ENCODE data around the gene MCF2L2. TPM values are rescaled to one million over a fixed set of nuclear protein-coding genes. Genes with fewer than 3 reads are reported as not detected.

MCF2L2 gene
- total and polyA plus RNA-seq, 7 experiments from 2014 or later, result 0.15 to 4.3 (median 0.47) TPM; not detected in 1

GRCh38 chr3:183189641-183190040 lies 238.8 kb downstream of the MCF2L2 start:
- ChIA-PET POLR2A (no interaction called here), CTCF (no interaction called here)
- H3K27me3 ChIP-seq (ENCODE audit: control insufficient read depth in 2 of 2, insufficient read depth in 2 of 2, low read length in 2 of 2), result no peaks in the 10 kb centered on the region
- H3K4me1 ChIP-seq (ENCODE audit: control insufficient read depth in 2 of 2, insufficient read depth in 2 of 2, low read length in 2 of 2), result no peaks in the 10 kb centered on the region
- no peak overlapping the region for H3K4me3 Mint-ChIP-seq
- peaks cover 0 to 4% (median 0%) of the 10 kb centered on the region in 5 donors for H3K36me3 Mint-ChIP-seq
- no peak for ATAC-seq
- H3K4me1 Mint-ChIP-seq, result peaks cover 0 to 16% (median 0%) of the 10 kb centered on the region in 7 donors
- no peaks in the 10 kb centered on the region for H3K36me3 ChIP-seq (ENCODE audit: control insufficient read depth in 2 of 3, insufficient read depth in 3 of 3, low read length in 3 of 3)
- H3K9me3 ChIP-seq (ENCODE audit: control insufficient read depth in 2 of 3, low read length in 3 of 3), result no peaks in the 10 kb centered on the region
- H3K27me3 Mint-ChIP-seq, result no peaks in the 10 kb centered on the region
- H3K4me3 ChIP-seq (ENCODE audit: low read length), result no peak overlapping the region
- H3K27ac Mint-ChIP-seq, result no peak overlapping the region
- H3K27ac ChIP-seq (ENCODE audit: low read depth, low read length), result no peak overlapping the region
- intact Hi-C loops (cut with micrococcal nuclease), result loop anchor here in 1 of 2 donors (1.0 kb wide), 2 partner anchors 67 to 475 kb away; no protein-coding TSS in a partner anchor
- DNase-seq, result no peak
- no peaks in the 10 kb centered on the region for H3K9me3 Mint-ChIP-seq

DNA sequence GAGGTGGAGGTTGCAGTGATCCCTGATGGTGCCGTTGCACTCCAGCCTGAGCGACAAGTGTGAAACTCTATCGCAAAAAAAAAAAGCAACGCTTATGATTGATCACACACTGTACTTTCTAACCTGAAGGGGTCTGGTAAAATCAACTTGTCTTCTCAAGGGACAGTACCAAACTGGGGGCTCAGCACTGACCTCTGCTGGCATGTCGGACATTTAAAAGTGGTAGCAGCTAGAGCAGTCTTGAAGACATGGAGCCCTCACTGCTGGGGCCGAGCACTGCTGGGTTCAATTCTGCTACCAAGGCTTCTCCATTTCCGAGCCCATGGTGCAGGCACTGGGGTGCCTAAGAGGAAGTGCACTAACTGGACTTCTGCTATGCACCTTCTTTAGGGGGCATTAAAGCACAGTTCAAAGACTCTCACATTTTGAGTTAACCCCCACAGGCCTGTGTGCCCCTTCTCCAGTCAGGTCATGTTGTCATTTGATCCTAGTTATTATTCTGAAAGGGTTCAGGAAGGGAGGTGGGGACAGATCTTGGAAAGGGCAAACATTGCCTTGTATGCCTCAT lies 239.4 kb downstream of the MCF2L2 start:
- peaks cover 0 to 16% (median 0%) of the 10 kb centered on the region in 7 donors for H3K4me1 Mint-ChIP-seq
- no peak overlapping the region for H3K27ac ChIP-seq (ENCODE audit: low read depth, low read length)
- no peaks in the 10 kb centered on the region for H3K27me3 Mint-ChIP-seq
- ATAC-seq (peak; percentile 50), DNase-seq (peak in 1 of 9 donors; percentile 17)
- H3K36me3 ChIP-seq (ENCODE audit: control insufficient read depth in 2 of 3, insufficient read depth in 3 of 3, low read length in 3 of 3), result no peaks in the 10 kb centered on the region
- no peaks in the 10 kb centered on the region for H3K4me1 ChIP-seq (ENCODE audit: control insufficient read depth in 2 of 2, insufficient read depth in 2 of 2, low read length in 2 of 2)
- H3K27ac Mint-ChIP-seq, result no peak overlapping the region
- H3K27me3 ChIP-seq (ENCODE audit: control insufficient read depth in 2 of 2, insufficient read depth in 2 of 2, low read length in 2 of 2), result no peaks in the 10 kb centered on the region
- peaks cover 0 to under 1% (median 0%) of the 10 kb centered on the region in 5 donors for H3K36me3 Mint-ChIP-seq
- no peaks in the 10 kb centered on the region for H3K9me3 Mint-ChIP-seq
- H3K4me3 Mint-ChIP-seq, result no peak overlapping the region
- H3K9me3 ChIP-seq (ENCODE audit: control insufficient read depth in 2 of 3, low read length in 3 of 3), result no peaks in the 10 kb centered on the region
- intact Hi-C loops (cut with micrococcal nuclease), result loop anchor here in 1 of 2 donors (1.0 kb wide), 2 partner anchors 67 to 475 kb away; no protein-coding TSS in a partner anchor
- no peak overlapping the region for H3K4me3 ChIP-seq (ENCODE audit: low read length)
- ChIA-PET POLR2A (no interaction called here), CTCF (interaction anchor here (0.7 kb wide), 1 partner anchor 193 kb away, joined by 5 read pairs; no protein-coding TSS in a partner anchor)

DNA sequence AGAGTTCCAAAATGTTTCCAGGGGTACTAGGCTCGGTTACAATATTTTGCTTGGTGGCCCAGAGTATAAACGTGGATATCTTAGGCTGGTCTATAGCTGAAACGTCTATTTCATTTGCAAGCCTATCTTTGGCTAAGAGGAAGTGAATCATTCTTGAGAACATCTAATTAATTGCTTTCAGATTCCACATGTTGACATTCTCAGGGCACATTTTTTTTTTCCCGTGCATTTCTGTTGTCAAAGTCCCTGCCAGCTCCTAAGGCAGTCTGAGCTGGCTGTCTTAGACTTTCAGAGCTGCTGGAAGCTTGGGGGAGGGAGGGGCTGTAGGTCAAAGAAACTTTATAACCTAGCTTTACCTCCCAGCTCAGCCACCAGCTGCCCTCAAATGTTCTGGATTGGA lies 242.7 kb downstream of the MCF2L2 start:
- DNase-seq, result no peak
- Mint-ChIP-seq H3K9me3 (no peaks in the 10 kb centered on the region), H3K4me1 (peaks cover 0 to 8% (median 0%) of the 10 kb centered on the region in 7 donors), H3K27me3 (peaks cover 0 to 4% (median under 1%) of the 10 kb centered on the region in 5 donors), H3K27ac (no peak overlapping the region), H3K36me3 (no peaks in the 10 kb centered on the region), H3K4me3 (no peak overlapping the region)
- no peaks in the 10 kb centered on the region for H3K36me3 ChIP-seq (ENCODE audit: control insufficient read depth in 2 of 3, insufficient read depth in 3 of 3, low read length in 3 of 3)
- H3K4me3 ChIP-seq (ENCODE audit: low read length), result no peak overlapping the region
- no peaks in the 10 kb centered on the region for H3K27me3 ChIP-seq (ENCODE audit: control insufficient read depth in 2 of 2, insufficient read depth in 2 of 2, low read length in 2 of 2)
- POLR2A ChIA-PET, result no interaction called here
- intact Hi-C loops (cut with micrococcal nuclease), result no loop called here
- ATAC-seq, result peak; percentile 35
- no peaks in the 10 kb centered on the region for H3K9me3 ChIP-seq (ENCODE audit: control insufficient read depth in 2 of 3, low read length in 3 of 3)
- H3K27ac ChIP-seq (ENCODE audit: low read depth, low read length), result no peak overlapping the region
- no peaks in the 10 kb centered on the region for H3K4me1 ChIP-seq (ENCODE audit: control insufficient read depth in 2 of 2, insufficient read depth in 2 of 2, low read length in 2 of 2)
- CTCF ChIA-PET, result interaction anchor here (0.6 to 5.9 kb wide), 5 partner anchors 11 to 1873 kb away, joined by 3 to 82 read pairs (median 5); no protein-coding TSS in a partner anchor

DNA sequence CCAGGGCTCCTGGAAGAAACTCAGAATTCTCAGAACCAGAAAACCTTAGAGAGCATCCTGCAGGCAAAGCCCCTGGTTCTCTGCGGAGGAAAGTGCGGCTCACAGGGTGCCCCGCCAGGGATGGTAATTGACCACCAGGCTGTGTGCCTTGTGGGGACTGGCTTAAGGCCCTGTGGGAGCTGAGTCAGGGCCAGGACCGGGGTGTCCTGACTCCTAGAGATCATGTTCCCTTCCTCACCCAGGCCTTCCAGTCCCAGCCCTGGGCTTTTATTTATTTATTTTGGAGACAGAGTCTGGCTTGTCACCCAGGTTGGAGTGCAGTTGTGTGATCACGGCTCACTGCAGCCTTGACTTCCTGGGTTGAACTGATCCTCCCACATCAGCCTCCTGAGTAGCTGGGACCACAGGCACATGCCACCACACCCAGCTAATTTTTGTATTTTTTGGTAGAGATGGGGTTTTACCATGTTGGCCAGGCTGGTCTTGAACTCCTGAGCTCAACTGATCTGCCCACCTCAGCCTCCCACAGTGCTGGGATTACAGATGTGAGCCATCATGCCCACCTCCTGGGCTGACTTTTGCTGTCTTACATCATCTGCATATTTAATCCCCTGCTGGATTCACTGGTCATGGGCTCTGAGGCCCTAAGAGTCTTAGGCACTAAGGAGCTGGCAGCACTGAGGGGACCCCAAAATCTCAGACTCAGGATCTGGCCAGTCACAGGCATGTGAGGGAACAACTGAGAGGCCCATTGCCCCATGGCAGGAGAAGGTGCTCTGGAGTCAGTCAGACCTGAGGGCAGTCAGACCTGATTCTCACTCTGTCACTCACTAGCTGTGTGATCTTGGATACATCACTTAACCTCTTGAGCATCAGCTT lies 245.4 kb downstream of the MCF2L2 start:
- POLR2A ChIA-PET, result no interaction called here
- CTCF ChIA-PET, result interaction anchor here (0.6 to 5.9 kb wide), 3 partner anchors 74 to 200 kb away, joined by 4 to 82 read pairs (median 4); no protein-coding TSS in a partner anchor

DNA sequence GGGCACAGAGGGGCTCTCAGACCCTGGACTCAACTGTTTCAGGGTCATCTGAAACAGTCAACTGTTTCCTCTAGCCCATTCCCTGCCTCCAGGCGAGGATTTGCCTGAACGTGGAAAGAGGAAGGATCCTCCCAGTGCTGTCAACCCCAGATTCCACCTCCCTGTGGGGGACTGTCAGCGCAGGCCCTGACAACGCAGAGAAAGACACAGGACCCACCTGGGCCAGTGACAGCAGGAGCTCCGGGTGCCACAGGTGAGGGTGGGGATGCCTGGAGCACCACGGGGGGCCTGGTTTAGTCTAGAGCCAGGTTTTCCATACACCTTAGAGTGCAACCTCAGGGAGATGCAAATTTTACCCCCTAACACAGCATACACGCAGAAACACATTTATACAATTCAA lies 246.3 kb downstream of the MCF2L2 start:
- Mint-ChIP-seq H3K9me3 (no peaks in the 10 kb centered on the region), H3K27me3 (peaks cover 14 to 32% (median 23%) of the 10 kb centered on the region in 5 donors), H3K27ac (no peak overlapping the region), H3K4me3 (no peak overlapping the region), H3K36me3 (no peaks in the 10 kb centered on the region), H3K4me1 (peaks cover 5 to 23% (median 8%) of the 10 kb centered on the region in 7 donors)
- no peaks in the 10 kb centered on the region for H3K9me3 ChIP-seq (ENCODE audit: control insufficient read depth in 2 of 3, low read length in 3 of 3)
- H3K27ac ChIP-seq (ENCODE audit: low read depth, low read length), result no peak overlapping the region
- no peaks in the 10 kb centered on the region for H3K36me3 ChIP-seq (ENCODE audit: control insufficient read depth in 2 of 3, insufficient read depth in 3 of 3, low read length in 3 of 3)
- POLR2A ChIA-PET, result no interaction called here
- H3K4me1 ChIP-seq (ENCODE audit: control insufficient read depth in 2 of 2, insufficient read depth in 2 of 2, low read length in 2 of 2), result no peaks in the 10 kb centered on the region
- H3K27me3 ChIP-seq (ENCODE audit: control insufficient read depth in 2 of 2, insufficient read depth in 2 of 2, low read length in 2 of 2), result no peaks in the 10 kb centered on the region
- CTCF ChIA-PET, result no interaction called here
- no peak overlapping the region for H3K4me3 ChIP-seq (ENCODE audit: low read length)
- ATAC-seq, result no peak
- no peak for DNase-seq
- intact Hi-C loops (cut with micrococcal nuclease), result loop anchor here in 1 of 2 donors (5.0 kb wide), 1 partner anchor 70 kb away; the partner anchor contains the start of gene B3GNT5

More for the DNA sequence above, 245.4 kb downstream of the MCF2L2 start:
- intact Hi-C loops (cut with micrococcal nuclease), result loop anchor here in 1 of 2 donors (5.0 kb wide), 1 partner anchor 69 kb away; the partner anchor contains the start of gene B3GNT5
- H3K4me1 Mint-ChIP-seq, result peaks cover 5 to 23% (median 8%) of the 10 kb centered on the region in 7 donors
- no peak for ATAC-seq
- Histone ChIP-seq H3K36me3 (ENCODE audit: control insufficient read depth in 2 of 3, insufficient read depth in 3 of 3, low read length in 3 of 3) (no peaks in the 10 kb centered on the region), H3K4me1 (ENCODE audit: control insufficient read depth in 2 of 2, insufficient read depth in 2 of 2, low read length in 2 of 2) (no peaks in the 10 kb centered on the region), H3K4me3 (ENCODE audit: low read length) (no peak overlapping the region), H3K9me3 (ENCODE audit: control insufficient read depth in 2 of 3, low read length in 3 of 3) (no peaks in the 10 kb centered on the region), H3K27ac (ENCODE audit: low read depth, low read length) (no peak overlapping the region), H3K27me3 (ENCODE audit: control insufficient read depth in 2 of 2, insufficient read depth in 2 of 2, low read length in 2 of 2) (no peaks in the 10 kb centered on the region)
- H3K36me3 Mint-ChIP-seq, result no peaks in the 10 kb centered on the region
- H3K4me3 Mint-ChIP-seq, result no peak overlapping the region
- DNase-seq, result no peak
- no peaks in the 10 kb centered on the region for H3K9me3 Mint-ChIP-seq
- H3K27ac Mint-ChIP-seq, result no peak overlapping the region
- H3K27me3 Mint-ChIP-seq, result peaks cover 14 to 23% (median 18%) of the 10 kb centered on the region in 5 donors

- ATAC-seq (no peak), DNase-seq (no peak)
- peaks cover 0 to 1% of the 10 kb centered on the region in 2 donors for H3K27me3 ChIP-seq (ENCODE audit: control insufficient read depth in 2 of 2, insufficient read depth in 2 of 2, low read length in 2 of 2)
- no peaks in the 10 kb centered on the region for H3K9me3 ChIP-seq (ENCODE audit: control insufficient read depth in 2 of 3, low read length in 3 of 3)
- Mint-ChIP-seq H3K9me3 (no peaks in the 10 kb centered on the region), H3K36me3 (no peaks in the 10 kb centered on the region), H3K27me3 (peaks cover 16 to 36% (median 28%) of the 10 kb centered on the region in 5 donors), H3K4me1 (peaks cover 5 to 23% (median 8%) of the 10 kb centered on the region in 7 donors), H3K4me3 (no peak overlapping the region), H3K27ac (no peak overlapping the region)
- intact Hi-C loops (cut with micrococcal nuclease), result loop anchor here in 1 of 2 donors (5.0 kb wide), 1 partner anchor 71 kb away; the partner anchor contains the start of gene B3GNT5
- no peaks in the 10 kb centered on the region for H3K4me1 ChIP-seq (ENCODE audit: control insufficient read depth in 2 of 2, insufficient read depth in 2 of 2, low read length in 2 of 2)
- H3K4me3 ChIP-seq (ENCODE audit: low read length), result no peak overlapping the region
- POLR2A ChIA-PET, result no interaction called here
- H3K36me3 ChIP-seq (ENCODE audit: control insufficient read depth in 2 of 3, insufficient read depth in 3 of 3, low read length in 3 of 3), result no peaks in the 10 kb centered on the region
- CTCF ChIA-PET, result no interaction called here
- no peak overlapping the region for H3K27ac ChIP-seq (ENCODE audit: low read depth, low read length)
These were observed 246.8 kb downstream of the MCF2L2 start for GRCh38 chr3:183181606-183182005.
